ENCODE results near the gene SIGMAR1.

- TF ChIP-seq CTCF (IDR thresholded peaks at IDR 0.05) (no peak), POLR2A (IDR thresholded peaks at IDR 0.05; ENCODE audit: low read depth) (no peak), EP300 (IDR thresholded peaks at IDR 0.05) (no peak), POLR2AphosphoS5 (IDR thresholded peaks at IDR 0.05) (no peak)
Observed at GRCh38 chr9:34644766-34645314, 7.3 kb upstream of the SIGMAR1 start.
